Measurements from ENCODE around the gene ALKBH3. TPM values are rescaled to one million over a fixed set of nuclear protein-coding genes. Genes with fewer than 3 reads are reported as not detected.

Gene ALKBH3
- total RNA-seq, 2 donors from 2014 or later: 26.5 to 42.4 TPM

DNA sequence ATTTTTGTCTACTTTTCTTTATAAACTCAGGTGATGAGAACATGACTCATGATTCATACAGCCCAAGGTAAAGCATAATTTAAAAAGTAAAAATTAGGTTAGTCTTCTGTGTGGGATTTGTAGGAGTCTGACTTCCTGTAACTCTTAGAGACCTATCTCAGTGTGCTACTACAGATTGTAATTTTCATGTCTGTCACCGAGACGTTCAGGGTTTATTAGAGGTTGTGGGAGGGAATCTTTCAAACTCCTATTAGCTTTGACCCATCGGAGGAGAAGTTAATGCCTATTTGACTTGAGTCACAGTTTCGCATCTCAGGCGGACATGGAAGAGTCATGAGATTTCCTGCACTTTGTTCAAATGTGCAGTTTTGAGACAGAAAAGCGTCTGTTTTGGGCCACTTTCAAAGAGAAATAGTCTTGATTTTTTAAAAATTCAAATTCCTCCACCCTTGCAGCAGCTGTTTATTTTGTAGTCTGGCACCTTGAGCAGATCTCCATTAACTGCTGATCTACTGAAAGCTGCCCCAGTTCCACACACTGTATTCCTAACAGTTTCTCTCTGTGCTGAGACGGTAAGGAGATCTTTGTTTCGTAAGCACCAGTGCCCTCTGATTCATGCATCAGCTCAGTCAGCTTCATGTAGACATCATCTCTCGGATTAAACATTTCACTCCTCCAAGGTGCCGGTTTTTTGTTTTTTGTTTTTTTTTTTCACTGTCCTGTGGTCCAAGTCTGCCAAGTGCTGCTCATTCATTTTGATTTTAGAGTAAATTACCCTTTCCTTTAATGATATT lies 24.3 kb downstream of the ALKBH3 start:
- H3K9me3 Mint-ChIP-seq: no peaks in the 10 kb centered on the region
- peaks cover 94% of the 10 kb centered on the region for H3K36me3 Mint-ChIP-seq (ENCODE audit: low read depth)
- no peak overlapping the region for H3K4me3 Mint-ChIP-seq
- no peaks in the 10 kb centered on the region for H3K27me3 Mint-ChIP-seq
- no peak overlapping the region for H3K27ac Mint-ChIP-seq
- H3K4me1 Mint-ChIP-seq: peaks cover 12% of the 10 kb centered on the region
- no peak for ATAC-seq (replicated peaks)

DNA sequence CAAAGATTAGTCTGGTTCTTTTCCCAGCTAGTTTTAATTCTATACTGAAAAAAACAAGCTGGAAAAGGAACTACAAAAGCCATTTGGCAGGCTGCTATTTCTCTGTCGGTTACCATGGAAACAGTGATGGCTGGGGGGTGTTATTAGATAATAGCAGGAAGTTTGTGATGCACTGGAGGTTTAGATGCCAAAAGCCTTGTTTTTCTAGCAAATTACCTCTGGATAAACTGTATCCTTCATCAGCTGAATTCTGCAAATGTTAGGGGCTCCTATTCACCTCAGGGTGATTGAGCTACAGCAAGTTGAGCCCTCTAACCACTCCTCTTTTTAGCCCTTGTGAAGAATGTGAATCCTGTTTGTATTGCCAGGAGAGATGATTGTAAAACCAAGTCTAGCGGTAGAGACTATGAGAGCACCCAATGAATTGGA lies 25.2 kb downstream of the ALKBH3 start:
- Mint-ChIP-seq H3K27me3 (no peaks in the 10 kb centered on the region), H3K27ac (no peak overlapping the region), H3K4me3 (no peak overlapping the region), H3K36me3 (ENCODE audit: low read depth) (peaks cover 96% of the 10 kb centered on the region), H3K4me1 (peaks cover 12% of the 10 kb centered on the region), H3K9me3 (no peaks in the 10 kb centered on the region)
- ATAC-seq (replicated peaks): no peak

DNA sequence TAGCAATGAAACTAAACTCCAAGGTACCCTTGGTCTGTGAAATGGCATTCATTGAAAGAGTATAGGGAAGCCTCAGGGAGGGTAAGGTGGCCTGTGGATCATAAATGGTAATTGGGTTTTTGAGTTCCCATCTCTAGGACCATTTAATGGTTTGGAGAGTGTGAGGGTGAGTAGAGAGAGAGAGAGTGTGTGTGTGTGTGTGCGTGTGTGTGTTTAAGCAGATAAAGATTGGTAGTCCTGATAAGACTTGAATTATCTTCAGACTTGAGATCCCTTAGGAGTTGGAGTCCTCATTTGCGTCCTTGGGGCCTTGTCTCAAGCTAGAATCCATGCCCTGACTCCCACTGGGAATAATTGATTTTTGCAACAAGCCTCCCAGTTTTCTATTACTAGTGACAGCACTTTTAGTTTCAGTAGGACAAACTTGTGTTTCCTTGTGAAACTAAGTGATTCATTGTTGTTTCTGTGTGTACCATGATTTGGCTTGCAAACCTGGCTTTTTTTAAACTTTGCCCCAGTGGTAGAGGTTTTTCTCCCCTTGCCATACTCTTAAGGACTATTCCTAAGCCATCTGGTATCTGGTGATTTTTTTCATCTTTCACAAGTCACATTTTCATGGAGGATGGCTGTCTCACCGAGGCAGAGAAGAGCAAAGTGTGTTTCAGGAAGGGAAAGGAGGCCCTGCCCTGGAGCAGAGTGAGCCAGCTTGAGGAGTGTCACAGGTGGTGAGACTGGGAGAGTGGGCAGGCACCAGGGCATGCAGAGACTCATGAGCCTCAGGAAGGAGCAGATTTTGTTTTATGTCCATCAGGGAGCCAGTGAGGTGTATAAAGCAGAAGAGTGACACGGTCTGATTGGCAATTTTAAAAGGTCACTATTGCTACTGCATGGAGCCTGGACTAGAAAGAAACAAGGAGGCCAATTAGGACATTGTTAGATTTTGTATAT lies 26.7 kb downstream of the ALKBH3 start:
- peak; percentile 56 for ATAC-seq (replicated peaks)
- Mint-ChIP-seq H3K4me3 (no peak overlapping the region), H3K36me3 (ENCODE audit: low read depth) (peaks cover 95% of the 10 kb centered on the region)

DNA sequence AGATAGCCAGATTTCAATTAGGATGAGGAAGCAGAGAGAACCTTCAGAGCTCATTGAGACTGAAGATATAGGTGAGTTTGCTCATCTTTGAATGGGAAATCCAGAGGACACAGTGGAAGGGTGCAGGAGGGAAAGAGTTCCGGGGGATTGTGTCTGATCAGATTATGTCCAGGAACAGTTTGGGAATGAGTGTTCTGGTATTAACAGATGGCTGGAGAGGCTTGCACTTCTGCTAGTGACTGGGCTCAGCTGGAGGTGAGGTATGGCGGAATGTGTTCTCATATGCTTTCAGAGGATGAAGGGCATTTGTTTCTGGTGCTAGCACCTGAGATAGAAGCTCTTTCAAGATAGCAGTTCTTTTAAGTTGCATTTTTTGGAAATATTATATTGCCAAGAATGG lies 27.6 kb downstream of the ALKBH3 start:
- no peak for ATAC-seq (replicated peaks)
- Mint-ChIP-seq H3K4me3 (no peak overlapping the region), H3K4me1 (peaks cover 12% of the 10 kb centered on the region), H3K27me3 (no peaks in the 10 kb centered on the region), H3K36me3 (ENCODE audit: low read depth) (peaks cover 94% of the 10 kb centered on the region), H3K27ac (no peak overlapping the region), H3K9me3 (no peaks in the 10 kb centered on the region)

More for the DNA sequence above, 26.7 kb downstream of the ALKBH3 start:
- H3K27ac Mint-ChIP-seq: peak overlapping the region; percentile 72
- peaks cover 12% of the 10 kb centered on the region for H3K4me1 Mint-ChIP-seq
- H3K27me3 Mint-ChIP-seq: no peaks in the 10 kb centered on the region
- H3K9me3 Mint-ChIP-seq: no peaks in the 10 kb centered on the region

DNA sequence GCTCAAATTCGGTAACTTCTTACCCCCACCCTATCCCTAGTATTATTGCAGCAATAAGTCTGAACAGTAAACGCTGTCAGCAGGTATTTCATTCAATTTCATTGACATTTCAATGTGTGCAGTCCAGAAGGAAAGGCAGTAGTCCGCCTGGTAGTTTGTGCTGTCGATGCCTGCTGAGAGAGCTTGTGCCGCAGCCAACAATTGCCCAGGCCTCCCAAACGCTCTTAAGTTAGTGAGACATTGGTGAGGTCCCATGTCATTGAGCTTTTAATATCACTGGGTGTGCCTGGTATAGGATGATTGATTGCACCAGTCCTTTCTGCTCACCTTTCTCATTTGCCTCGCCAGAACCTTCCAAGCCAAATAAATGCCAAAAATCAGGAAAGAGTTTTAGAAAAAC lies 28.1 kb downstream of the ALKBH3 start:
- no peaks in the 10 kb centered on the region for H3K27me3 Mint-ChIP-seq
- H3K9me3 Mint-ChIP-seq: no peaks in the 10 kb centered on the region
- H3K4me1 Mint-ChIP-seq: peaks cover 12% of the 10 kb centered on the region
- H3K36me3 Mint-ChIP-seq (ENCODE audit: low read depth): peaks cover 94% of the 10 kb centered on the region
- no peak overlapping the region for H3K4me3 Mint-ChIP-seq
- H3K27ac Mint-ChIP-seq: no peak overlapping the region
- ATAC-seq (replicated peaks): no peak

DNA sequence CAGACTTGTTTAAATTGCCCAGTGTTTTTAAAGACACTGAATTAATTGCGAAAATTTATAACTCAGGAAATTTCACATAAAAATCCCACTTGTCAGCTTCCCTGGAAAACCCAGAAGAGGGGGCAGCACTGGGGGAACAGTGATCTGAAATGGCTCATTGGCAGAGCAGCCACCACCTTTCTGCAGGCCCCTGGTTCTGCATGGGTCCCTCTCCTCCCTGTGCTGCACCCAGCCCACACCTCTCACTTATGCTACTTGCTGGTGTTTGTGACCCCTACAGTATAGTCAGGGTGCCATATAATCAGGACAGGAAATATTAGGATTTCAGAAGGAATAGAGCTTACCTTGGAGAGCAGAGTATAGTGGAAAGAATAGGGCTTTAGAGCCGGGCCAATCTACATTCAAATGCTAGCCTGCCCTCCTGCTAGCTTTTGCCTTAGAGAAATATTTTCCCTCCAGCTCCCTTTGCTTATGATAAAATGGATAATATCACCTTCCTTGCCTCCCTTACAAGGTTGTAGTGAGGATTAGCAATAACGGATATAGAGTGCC lies 33.3 kb downstream of the ALKBH3 start:
- Mint-ChIP-seq H3K27ac (no peak overlapping the region), H3K4me3 (no peak overlapping the region), H3K36me3 (ENCODE audit: low read depth) (peaks cover 96% of the 10 kb centered on the region), H3K4me1 (no peaks in the 10 kb centered on the region), H3K9me3 (no peaks in the 10 kb centered on the region), H3K27me3 (no peaks in the 10 kb centered on the region)
- ATAC-seq (replicated peaks): no peak

DNA sequence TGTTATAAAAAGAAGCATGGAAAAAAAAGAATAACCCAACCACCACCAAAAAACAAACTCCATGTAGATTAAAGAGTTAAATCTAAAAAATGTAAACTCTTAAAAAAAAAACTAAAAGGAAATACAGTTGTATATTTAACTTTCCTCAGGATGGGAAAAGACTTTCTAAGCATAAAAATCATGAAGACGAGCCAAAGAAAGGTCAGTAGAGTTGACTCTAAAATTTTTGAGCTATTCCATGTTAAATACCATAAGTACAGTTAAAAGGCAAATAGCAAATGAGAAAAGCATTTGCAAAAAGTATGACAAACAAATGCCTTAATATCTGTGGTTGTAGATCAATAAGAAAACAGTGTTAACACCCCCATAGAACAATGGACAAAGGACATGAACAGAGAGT lies 33.8 kb downstream of the ALKBH3 start:
- ATAC-seq (replicated peaks): no peak
- Mint-ChIP-seq H3K27ac (no peak overlapping the region), H3K27me3 (no peaks in the 10 kb centered on the region), H3K36me3 (ENCODE audit: low read depth) (peaks cover 96% of the 10 kb centered on the region), H3K4me1 (no peaks in the 10 kb centered on the region), H3K4me3 (no peak overlapping the region), H3K9me3 (no peaks in the 10 kb centered on the region)

DNA sequence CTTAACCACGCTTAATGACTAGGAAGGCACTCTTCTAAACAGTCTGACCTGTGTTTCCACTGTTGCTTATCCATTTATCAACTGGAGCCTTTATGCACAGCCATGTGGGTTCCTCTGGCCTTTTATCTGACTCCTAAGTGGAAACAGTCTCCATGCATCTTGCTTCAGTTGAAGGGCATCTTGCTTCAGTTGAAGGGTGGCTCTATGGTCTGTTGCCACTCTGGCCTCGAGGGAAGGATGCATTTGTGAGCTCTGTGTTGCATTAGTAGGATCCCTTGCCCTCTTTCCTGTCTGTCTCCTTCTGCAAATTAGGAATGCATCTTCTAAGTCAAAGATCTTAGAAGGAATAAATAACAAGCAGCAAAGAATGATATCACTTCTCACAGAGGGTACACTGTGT lies 36.0 kb downstream of the ALKBH3 start:
- no peak overlapping the region for H3K4me3 Mint-ChIP-seq
- no peaks in the 10 kb centered on the region for H3K9me3 Mint-ChIP-seq
- peaks cover 12% of the 10 kb centered on the region for H3K4me1 Mint-ChIP-seq
- H3K36me3 Mint-ChIP-seq (ENCODE audit: low read depth): peaks cover 96% of the 10 kb centered on the region
- no peaks in the 10 kb centered on the region for H3K27me3 Mint-ChIP-seq
- ATAC-seq (replicated peaks): no peak
- no peak overlapping the region for H3K27ac Mint-ChIP-seq

DNA sequence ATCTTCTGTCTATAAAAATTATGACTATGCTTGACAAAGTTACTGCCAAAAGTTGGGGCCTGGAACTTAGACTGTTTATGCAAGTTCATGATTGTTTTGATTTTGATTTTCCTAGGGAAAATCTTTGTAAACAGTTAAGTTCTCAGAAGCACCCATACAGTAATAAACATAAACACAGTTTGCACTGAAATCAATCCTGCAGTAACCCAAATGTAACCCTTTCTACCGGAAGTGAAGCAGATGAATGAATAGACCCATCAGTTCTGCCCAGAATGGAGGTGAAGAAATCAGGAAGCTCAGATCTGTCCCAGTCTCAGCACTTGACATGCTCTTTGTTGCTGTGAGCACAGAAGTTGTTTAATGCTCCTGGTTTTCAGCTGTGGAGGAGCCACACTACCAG lies 37.2 kb downstream of the ALKBH3 start:
- H3K4me3 Mint-ChIP-seq: no peak overlapping the region
- no peak for ATAC-seq (replicated peaks)
- H3K36me3 Mint-ChIP-seq (ENCODE audit: low read depth): peaks cover 97% of the 10 kb centered on the region
- no peaks in the 10 kb centered on the region for H3K27me3 Mint-ChIP-seq
- H3K27ac Mint-ChIP-seq: no peak overlapping the region
- peaks cover 14% of the 10 kb centered on the region for H3K4me1 Mint-ChIP-seq
- no peaks in the 10 kb centered on the region for H3K9me3 Mint-ChIP-seq

DNA sequence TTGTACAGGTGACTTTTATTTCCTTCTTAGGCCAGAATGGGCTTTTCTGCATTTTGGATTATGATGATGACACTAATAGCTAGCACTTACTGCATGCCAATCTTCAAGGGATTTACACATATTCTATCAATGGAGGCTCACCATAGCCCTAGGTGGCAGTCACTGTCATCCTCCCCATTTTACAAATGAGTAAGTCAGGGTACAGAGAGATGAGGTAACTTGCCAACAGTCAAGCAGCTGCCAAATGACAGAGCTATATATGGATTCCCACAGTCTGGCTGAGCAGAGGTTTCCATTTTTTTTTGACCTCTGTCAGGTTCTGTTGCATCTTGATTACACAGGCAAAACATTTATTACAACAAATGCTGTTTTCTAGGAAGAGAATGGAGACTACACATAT lies 38.0 kb downstream of the ALKBH3 start:
- H3K36me3 Mint-ChIP-seq (ENCODE audit: low read depth): peaks cover 90% of the 10 kb centered on the region

DNA sequence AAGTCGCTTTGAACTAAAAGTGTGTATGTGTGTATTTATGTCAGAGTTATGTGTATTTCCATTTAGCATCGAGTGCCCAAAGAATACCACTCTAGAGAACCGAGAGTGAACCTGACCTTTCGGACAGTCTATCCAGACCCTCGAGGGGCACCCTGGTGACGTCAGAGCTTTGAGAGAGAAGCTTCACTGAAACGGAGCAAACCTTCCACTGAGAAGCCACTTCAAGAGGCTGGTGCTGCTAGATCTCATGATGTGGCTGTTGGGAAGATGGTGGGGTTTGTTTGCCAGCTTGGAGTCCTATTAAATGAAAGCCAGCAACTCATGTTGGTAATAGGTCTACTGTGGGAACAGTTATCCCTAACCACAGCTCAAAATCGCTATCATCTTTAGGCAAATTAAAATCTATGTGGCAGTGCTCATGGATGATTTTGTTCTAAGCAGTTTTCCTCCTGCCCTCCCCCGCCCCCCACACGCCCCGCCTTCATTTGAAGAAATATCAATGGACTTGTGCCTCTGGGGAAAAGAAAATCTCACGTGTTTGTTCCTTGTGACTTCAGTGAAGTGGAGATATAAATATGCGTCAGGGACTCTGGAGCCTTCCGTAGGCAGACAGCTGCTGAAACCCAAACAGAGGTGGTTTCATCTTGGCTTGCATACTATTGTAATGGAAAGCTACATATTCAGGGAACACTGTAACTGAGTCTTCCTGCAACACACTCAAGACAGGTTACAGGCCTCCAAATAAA lies 39.4 kb downstream of the ALKBH3 start:
- Mint-ChIP-seq H3K27ac (no peak overlapping the region), H3K36me3 (ENCODE audit: low read depth) (peaks cover 76% of the 10 kb centered on the region), H3K9me3 (no peaks in the 10 kb centered on the region), H3K4me3 (no peak overlapping the region), H3K27me3 (no peaks in the 10 kb centered on the region), H3K4me1 (peaks cover 14% of the 10 kb centered on the region)
- ATAC-seq (replicated peaks): no peak

More for the DNA sequence above, 38.0 kb downstream of the ALKBH3 start:
- H3K9me3 Mint-ChIP-seq: no peaks in the 10 kb centered on the region
- H3K4me3 Mint-ChIP-seq: no peak overlapping the region
- H3K27me3 Mint-ChIP-seq: no peaks in the 10 kb centered on the region
- H3K27ac Mint-ChIP-seq: no peak overlapping the region
- peak; percentile 10 for ATAC-seq (replicated peaks)
- peaks cover 14% of the 10 kb centered on the region for H3K4me1 Mint-ChIP-seq

DNA sequence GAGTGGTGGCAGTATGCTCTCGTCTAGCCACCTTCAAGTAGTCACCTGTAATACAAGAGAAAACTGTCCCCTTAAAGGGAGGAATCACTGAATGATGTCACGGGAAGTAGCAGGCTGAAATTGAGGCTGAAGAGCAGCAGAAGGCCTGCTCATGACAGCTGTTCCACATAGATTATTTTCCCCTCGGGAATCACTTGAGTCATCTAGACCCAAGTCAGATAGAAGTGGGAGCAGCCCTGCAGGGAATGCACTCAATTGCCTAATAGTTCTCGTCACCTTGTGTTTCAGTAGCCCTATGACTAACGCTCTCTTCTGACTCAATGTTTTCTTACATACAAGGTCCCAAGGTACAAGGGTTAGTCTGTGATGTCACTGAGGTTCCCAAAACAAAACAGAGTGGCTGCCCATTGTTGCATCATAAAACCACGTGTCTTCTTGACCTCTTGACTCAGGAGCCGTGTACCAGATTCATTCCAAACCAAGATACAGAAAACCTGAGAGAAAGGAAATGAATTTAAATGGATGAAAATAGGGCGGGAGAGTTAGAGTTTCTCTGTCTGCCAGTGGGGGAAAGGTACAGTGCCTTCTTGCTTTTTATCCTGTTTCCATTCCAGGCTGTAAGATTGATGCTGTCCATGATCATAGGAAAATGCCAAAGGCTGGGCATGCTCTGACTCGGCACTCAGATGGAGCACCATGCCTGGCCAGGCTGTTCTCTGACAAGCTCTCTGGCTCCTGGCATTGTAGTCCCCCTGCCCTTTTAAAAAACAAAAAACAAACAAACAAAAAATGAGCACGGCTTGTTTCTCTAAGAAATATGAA lies 40.2 kb downstream of the ALKBH3 start:
- H3K27ac Mint-ChIP-seq: peak overlapping the region; percentile 53
- H3K27me3 Mint-ChIP-seq: no peaks in the 10 kb centered on the region
- H3K4me3 Mint-ChIP-seq: peak overlapping the region; percentile 41
- H3K4me1 Mint-ChIP-seq: peaks cover 14% of the 10 kb centered on the region
- peaks cover 69% of the 10 kb centered on the region for H3K36me3 Mint-ChIP-seq (ENCODE audit: low read depth)
- H3K9me3 Mint-ChIP-seq: no peaks in the 10 kb centered on the region
- peak; percentile 97 for ATAC-seq (replicated peaks)

DNA sequence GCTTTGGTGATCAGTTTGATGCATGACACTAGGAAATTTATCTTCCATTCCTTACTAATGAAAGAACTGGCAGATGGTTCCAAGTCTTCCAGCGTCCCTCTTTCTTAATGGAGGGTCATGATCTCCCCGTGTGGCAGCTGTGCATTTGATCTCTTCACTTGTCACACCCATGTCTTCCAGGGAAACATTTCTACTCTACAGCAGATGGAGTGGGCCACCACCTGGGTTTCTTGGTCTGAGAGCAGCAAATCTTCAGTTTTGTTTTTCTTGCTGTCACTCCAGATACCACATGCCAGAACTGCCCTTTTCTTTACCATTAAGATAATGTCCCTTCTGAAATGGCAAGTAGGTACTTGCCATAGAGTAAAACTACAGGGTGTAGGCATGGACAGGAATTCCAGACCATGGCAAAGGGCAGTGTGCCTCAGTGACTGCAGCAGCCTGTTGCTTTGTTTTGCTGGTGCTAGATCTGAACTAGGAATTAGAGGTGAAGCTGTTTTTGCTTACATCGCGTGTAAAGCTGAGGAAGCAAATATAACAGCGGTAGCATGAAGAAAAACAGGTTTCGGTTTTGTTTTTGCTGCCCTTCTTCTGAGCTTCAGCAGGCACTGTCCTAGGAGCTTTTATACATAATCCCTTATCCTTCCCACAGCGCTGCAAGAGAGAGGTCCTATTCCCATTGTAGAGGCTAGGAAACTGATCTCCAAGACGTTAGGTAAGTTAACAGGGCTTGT lies 41.1 kb downstream of the ALKBH3 start:
- Mint-ChIP-seq H3K27ac (peak overlapping the region; percentile 59), H3K9me3 (no peaks in the 10 kb centered on the region), H3K4me3 (peak overlapping the region; percentile 52), H3K27me3 (no peaks in the 10 kb centered on the region), H3K36me3 (ENCODE audit: low read depth) (peaks cover 61% of the 10 kb centered on the region), H3K4me1 (peaks cover 14% of the 10 kb centered on the region)
- no peak for ATAC-seq (replicated peaks)
